ENCODE data around the gene CD99L2.

The CD99L2 gene

GRCh38 chrX:150771116-150771515, 127.4 kb downstream of the CD99L2 start (continued):
- TF ChIP-seq CSRNP3 (CRISPR knock-in tag; IDR thresholded peaks at IDR 0.05) = no peak

GRCh38 chrX:150770623-150771022, 127.8 kb downstream of the CD99L2 start:
- TF ChIP-seq RARB (CRISPR knock-in tag; IDR thresholded peaks at IDR 0.05) = no peak
- no peak for ATAC-seq

GRCh38 chrX:150769408-150769807, 129.1 kb downstream of the CD99L2 start:
- TF ChIP-seq ZC3H10 (CRISPR knock-in tag; IDR thresholded peaks at IDR 0.05) = no peak
- TF ChIP-seq PPARA (CRISPR knock-in tag; IDR thresholded peaks at IDR 0.05; ENCODE audit: borderline replicate concordance) = no peak
- no peak for TF ChIP-seq BACH2 (CRISPR knock-in tag; IDR thresholded peaks at IDR 0.05; ENCODE audit: borderline replicate concordance)
- no peak for TF ChIP-seq ZNF565 (CRISPR knock-in tag; conservative IDR thresholded peaks at IDR 0.05; ENCODE audit: low read depth)
- no peak for TF ChIP-seq CSRNP3 (CRISPR knock-in tag; IDR thresholded peaks at IDR 0.05)
- TF ChIP-seq ESRRG (CRISPR knock-in tag; IDR thresholded peaks at IDR 0.05) = no peak
- no peak for TF ChIP-seq POU6F1 (CRISPR knock-in tag; IDR thresholded peaks at IDR 0.05; ENCODE audit: borderline replicate concordance, low read depth)
- no peak for TF ChIP-seq ARNTL (CRISPR knock-in tag; IDR thresholded peaks at IDR 0.05; ENCODE audit: borderline replicate concordance, low read depth)
- no peak for TF ChIP-seq GLIS3 (CRISPR knock-in tag; IDR thresholded peaks at IDR 0.05)
- TF ChIP-seq TSHZ2 (CRISPR knock-in tag; IDR thresholded peaks at IDR 0.05) = no peak
- TF ChIP-seq ZFP3 (CRISPR knock-in tag; IDR thresholded peaks at IDR 0.05) = no peak
- TF ChIP-seq TCF4 (CRISPR knock-in tag; IDR thresholded peaks at IDR 0.05; ENCODE audit: borderline replicate concordance) = no peak
- no peak for TF ChIP-seq SNAI2 (CRISPR knock-in tag; IDR thresholded peaks at IDR 0.05)
- TF ChIP-seq CSDC2 (CRISPR knock-in tag; IDR thresholded peaks at IDR 0.05) = no peak
- no peak for TF ChIP-seq ISL1 (CRISPR knock-in tag; IDR thresholded peaks at IDR 0.05)
- no peak for ATAC-seq

GRCh38 chrX:150768580-150769190, 129.8 kb downstream of the CD99L2 start:
- no peak for ATAC-seq
- TF ChIP-seq ZC3H10 (CRISPR knock-in tag; IDR thresholded peaks at IDR 0.05) (no peak), OSR1 (CRISPR knock-in tag; IDR thresholded peaks at IDR 0.05) (no peak), CSDC2 (CRISPR knock-in tag; IDR thresholded peaks at IDR 0.05) (no peak), ZNF565 (CRISPR knock-in tag; conservative IDR thresholded peaks at IDR 0.05; ENCODE audit: low read depth) (no peak), ZNF70 (CRISPR knock-in tag; IDR thresholded peaks at IDR 0.05) (no peak), PATZ1 (CRISPR knock-in tag; IDR thresholded peaks at IDR 0.05; ENCODE audit: borderline replicate concordance) (no peak), TOX (CRISPR knock-in tag; IDR thresholded peaks at IDR 0.05; ENCODE audit: borderline replicate concordance) (no peak), ARNTL (CRISPR knock-in tag; IDR thresholded peaks at IDR 0.05; ENCODE audit: borderline replicate concordance, low read depth) (no peak), CREB5 (CRISPR knock-in tag; IDR thresholded peaks at IDR 0.05; ENCODE audit: low read depth) (no peak), ZFP3 (CRISPR knock-in tag; IDR thresholded peaks at IDR 0.05) (no peak), PPARA (CRISPR knock-in tag; IDR thresholded peaks at IDR 0.05; ENCODE audit: borderline replicate concordance) (no peak), ESRRG (CRISPR knock-in tag; IDR thresholded peaks at IDR 0.05) (no peak), RARB (CRISPR knock-in tag; IDR thresholded peaks at IDR 0.05) (no peak), ISL1 (CRISPR knock-in tag; IDR thresholded peaks at IDR 0.05) (no peak), ZFP30 (CRISPR knock-in tag; IDR thresholded peaks at IDR 0.05) (no peak), TSHZ2 (CRISPR knock-in tag; IDR thresholded peaks at IDR 0.05) (no peak), BACH2 (CRISPR knock-in tag; IDR thresholded peaks at IDR 0.05; ENCODE audit: borderline replicate concordance) (no peak)
